Mammary epithelial cell (primary cell): ENCODE measurements around the gene ATP13A1.

Experiments used
- CTCF ChIP-seq, 2 donors: IDR thresholded peaks in 1 of 2; conservative IDR thresholded peaks in 1 of 2; 2 replicates each; pipeline ENCODE4 v1.5.1; 2011 to 2012; ENCODE audit warnings: inconsistent platforms in 2 of 2, low read length in 2 of 2, mild to moderate bottlenecking in 2 of 2, control low read depth in 1 of 2, low read depth in 1 of 2; ENCODE audit not compliant: insufficient read depth in 1 of 2; ENCODE audit errors: extremely low read depth in 1 of 2
- EZH2 ChIP-seq: IDR thresholded peaks from 2 replicates; pipeline ENCODE4 v1.6.1; 2012; ENCODE audit warnings: low read length, inconsistent platforms, borderline replicate concordance

- TF ChIP-seq CTCF (conservative IDR thresholded peaks at IDR 0.05 in 1 of 2, IDR thresholded peaks at IDR 0.05 in 1 of 2; ENCODE audit: extremely low read depth in 1 of 2, insufficient read depth in 1 of 2, low read depth in 1 of 2, low read length in 2 of 2) = no peak
- no peak for TF ChIP-seq EZH2
These were observed 47.9 kb upstream of the ATP13A1 start for GRCh38 chr19:19711306-19711933.
